Stimulated activated CD4-positive, alpha-beta T cell treated with anti-CD3 and anti-CD28 coated beads, TNF-alpha, amount 100 ng/mL, for 24 hours (primary cell): ENCODE data around the gene DYNLL2.
"Not testable (repeated sequence)": the region's sequence is repeated elsewhere in the genome, so short reads cannot be mapped to it uniquely, and the experiment has no call there.

Source experiments
- DNase-seq, 3 experiments: peaks; one replicate each; pipeline ENCODE4 v3.0.0-alpha.2; 2020; ENCODE audit warnings: low read depth in 3 of 3

The DYNLL2 gene

DNA sequence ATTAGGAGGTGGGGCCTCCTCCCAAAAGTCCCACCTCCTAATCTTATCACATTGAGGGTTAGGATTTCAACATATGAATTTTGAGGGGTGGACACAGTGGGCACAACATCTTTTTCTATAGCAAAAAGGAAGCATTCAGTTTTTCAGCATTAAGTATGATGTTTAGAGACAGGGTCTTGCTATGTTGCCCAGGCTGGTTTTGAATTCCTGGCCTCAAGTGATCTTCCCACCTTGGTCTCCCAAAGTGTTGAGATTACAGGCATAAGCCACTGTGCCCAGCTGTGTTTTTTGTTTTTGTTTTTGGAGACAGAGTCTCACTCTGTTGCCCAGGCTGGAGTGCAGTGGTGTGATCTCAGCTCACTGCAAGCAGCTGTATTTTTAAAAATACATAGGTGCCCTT lies 18.7 kb downstream of the DYNLL2 start:
- DNase-seq = not testable (repeated sequence)

DNA sequence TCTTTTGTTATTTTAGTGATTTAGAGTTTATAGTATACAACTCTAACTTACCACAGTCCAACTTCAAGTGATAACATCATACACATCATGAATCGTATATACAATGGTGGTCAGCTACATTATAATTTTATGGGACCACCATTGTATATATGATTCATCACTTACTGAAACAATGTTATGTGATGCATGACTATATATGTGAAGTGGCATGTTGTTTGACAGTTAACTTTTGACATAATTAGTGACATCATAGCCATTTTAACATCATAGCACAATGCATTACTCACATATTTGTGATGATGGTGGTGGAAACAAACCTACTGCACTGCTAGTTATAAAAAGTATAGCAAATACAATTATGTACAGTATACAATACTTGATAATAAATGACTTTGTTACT lies 21.9 kb downstream of the DYNLL2 start:
- DNase-seq = no peak

DNA sequence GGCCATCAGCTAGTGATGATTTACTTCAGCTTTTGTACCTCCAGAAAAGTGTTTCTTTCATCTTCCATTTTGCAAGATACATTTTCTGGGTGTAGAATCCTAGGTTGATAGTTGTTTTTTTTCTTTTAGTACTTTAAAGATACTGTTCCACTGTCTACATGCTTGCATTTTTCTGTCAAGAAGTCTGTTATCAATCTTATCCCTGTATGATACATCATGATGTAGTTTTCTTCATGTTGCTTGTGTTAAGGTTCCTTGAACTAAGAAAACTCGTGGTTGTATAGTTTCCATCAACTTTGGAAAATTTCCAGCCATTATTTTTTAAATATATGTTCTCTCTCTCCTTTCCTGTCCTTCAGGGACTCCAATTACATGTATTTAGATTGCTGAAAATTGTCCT lies 24.1 kb downstream of the DYNLL2 start:
- DNase-seq = no peak

DNA sequence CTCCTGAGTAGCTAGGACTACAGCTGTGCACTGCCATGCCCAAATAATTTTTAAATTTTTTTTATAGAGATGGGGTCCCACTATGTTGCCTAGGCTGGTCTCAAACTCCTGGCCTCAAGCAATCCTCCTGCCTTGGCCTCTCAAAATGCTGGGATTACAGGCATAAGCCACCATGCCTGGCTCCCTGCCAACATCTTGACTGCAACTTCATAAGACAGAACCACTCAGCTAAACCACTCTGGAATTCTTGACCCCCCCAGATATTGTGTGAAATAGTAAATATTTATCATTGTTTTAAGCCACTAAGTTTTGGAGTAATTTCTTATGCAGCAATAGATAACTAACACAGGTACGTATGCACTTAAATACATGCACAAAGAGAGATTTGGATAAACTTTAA lies 26.0 kb downstream of the DYNLL2 start:
- DNase-seq = no peak

GRCh38 chr17:58110012-58110411 lies 26.8 kb downstream of the DYNLL2 start:
- DNase-seq = no peak

DNA sequence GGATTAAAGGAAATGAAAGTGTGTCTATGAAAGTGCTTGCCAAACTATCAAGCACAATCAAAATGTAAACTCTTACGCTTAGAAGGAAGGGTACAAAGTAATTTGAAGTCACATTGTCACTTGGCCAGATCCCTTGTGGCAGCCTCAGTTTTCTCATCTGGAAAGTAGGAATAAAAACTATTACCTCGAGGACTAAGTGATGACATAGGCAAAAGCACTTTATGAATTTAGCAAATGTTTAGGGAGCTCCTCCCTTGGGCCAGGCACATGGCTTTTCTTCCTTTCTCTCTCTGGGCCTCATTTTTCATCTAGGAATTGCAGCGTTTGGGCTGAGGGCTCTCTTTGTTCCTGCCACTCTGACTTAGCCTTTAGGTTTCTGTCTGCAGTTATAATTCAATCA lies 28.5 kb downstream of the DYNLL2 start:
- DNase-seq = no peak

- DNase-seq = peak; percentile 74 to 83 (median 81)
These were observed 29.9 kb downstream of the DYNLL2 start for GRCh38 chr17:58112970-58113631.

DNA sequence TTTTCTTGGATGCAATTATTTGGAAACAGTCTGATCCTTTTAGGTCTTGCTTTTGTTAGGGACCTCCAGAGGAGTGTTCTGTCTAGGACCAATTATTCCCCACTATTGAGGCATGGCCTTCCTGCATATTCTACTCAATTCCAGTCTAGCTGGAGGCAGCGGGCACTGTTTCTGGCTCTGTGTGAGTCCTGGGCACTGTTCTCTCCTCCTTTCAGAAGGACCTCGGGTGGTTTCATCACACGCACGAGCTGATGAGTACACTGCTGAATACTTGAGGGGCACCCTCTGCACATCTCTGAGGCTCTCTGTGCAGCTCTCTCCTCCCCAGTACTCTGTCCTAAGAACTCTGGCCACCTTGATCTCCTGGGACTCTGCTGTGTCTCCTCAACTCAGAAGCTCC lies 30.7 kb downstream of the DYNLL2 start:
- DNase-seq = no peak

DNA sequence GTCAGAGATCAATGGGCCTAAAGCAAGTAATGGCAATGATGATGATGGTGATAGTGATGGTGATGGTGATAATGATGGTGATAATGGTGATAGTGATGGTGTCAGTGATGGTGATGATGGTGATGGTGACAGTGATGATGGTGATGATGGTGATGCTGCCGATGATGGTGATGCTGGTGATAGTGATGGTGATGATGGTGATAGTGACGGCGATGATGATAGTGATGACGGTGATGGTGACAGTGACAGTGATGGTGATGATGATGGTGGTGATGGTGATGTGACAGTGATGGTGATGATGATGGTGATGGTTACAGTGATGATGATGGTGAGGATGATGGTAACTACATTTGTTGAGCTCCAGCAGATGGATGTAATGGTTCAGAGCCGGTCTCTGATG lies 34.2 kb downstream of the DYNLL2 start:
- DNase-seq = no peak

DNA sequence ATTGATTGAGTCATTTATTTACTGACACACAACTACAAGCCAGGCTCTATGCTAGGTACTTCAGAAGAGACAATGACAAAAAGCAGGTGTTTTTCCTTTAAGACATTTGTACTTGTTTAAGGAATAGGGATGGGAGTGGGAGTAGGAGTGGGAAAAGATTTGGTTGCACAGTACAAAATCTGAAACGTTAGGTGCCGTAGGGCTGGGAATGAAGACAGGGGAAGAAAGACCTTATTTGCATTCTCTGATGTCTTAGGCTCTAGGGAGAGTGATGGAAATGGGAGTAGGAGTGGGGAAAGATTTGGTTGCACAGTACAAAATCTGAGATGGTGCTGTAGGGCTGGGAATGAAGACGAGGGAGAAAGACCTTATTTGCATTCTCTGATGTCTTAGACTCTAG lies 36.3 kb downstream of the DYNLL2 start:
- no peak for DNase-seq

GRCh38 chr17:58120195-58120822 lies 37.1 kb downstream of the DYNLL2 start:
- DNase-seq = peak in 2 of 3 experiments; percentile 9 to 13

DNA sequence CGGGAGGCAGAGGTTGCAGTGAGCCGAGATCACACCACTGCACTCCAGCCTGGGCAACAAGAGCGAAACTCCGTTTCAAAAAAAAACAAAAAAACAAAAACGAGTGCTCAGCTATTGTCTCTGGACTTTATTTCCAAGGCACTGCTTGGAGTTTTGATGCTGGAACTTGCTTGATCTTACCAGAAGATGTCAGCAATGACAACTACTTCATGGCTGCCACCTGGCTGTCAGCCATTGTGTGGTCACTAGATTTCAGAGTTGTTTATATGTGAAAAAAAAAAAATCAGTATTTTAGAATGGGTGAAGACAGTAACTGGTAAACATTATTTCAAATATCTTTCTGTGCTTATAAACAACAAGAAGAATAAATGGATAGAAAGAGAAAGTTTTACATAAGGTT lies 38.7 kb downstream of the DYNLL2 start:
- peak in 1 of 3 experiments; percentile 11 for DNase-seq

GRCh38 chr17:58127846-58128245 lies 44.6 kb downstream of the DYNLL2 start:
- DNase-seq = no peak

- DNase-seq = not testable (repeated sequence)
These were observed 49.5 kb downstream of the DYNLL2 start for GRCh38 chr17:58132697-58133096.

DNA sequence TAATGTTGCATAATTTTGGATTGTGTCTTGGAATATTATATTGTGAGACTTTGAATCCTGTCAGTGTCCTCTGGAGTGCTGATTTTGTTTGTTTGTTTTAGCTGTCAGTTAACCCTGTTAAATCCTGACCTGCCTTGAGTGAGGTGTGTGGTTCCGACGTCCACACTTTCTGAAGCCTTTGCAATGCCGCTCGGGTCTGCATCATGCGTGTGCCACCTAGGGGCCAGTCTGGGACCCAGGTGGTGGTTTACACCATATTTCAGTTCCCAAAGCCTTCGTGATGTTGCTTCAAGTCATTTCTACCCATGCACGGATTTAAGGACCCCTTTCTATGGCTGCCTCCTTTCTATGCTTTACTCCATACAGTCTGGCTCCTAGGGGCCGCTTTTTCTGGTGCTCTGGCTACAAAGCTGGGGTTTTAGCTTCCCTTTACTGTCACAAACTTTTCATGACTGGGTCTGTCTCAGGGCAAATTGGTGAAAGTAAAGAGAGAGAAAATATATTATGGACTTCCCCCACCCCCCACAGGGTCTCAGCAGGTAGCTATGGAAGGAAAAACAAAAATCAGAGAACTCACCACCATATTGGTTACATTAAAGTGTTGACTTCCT lies 53.6 kb downstream of the DYNLL2 start:
- DNase-seq = no peak

DNA sequence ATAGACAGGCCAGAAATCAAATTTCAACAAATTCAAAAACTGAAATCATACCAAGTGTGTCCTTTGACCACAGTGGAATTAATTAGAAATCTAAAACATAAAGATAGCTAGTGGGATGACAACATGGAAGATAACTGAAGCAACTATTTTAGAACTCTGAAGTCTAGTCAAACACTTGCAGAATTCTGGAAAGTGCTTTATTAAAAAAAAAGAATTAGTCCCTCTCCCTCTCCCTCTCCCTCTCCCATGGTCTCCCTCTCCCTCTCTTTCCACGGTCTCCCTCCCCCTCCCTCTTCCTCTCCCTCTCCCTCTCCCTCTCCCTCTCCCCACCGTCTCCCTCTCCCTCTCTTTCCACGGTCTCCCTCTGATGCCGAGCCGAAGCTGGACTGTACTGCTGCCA lies 58.3 kb downstream of the DYNLL2 start:
- DNase-seq = no peak

DNA sequence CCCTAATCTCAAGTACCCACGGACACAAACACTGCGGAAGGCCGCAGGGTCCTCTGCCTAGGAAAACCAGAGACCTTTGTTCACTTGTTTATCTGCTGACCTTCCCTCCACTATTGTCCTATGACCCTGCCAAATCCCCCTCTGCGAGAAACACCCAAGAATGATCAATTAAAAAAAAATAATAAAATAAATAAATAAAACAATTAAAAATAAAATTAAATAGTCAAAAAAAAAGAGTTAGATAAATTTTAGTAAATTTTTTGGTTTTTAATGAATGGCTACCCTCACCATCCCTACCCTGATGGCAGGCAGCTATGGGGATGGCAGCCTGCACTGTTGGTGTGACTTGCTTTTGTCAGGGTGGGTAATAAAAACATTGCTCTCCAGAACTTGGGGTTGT lies 60.1 kb downstream of the DYNLL2 start:
- not testable (repeated sequence) for DNase-seq

DNA sequence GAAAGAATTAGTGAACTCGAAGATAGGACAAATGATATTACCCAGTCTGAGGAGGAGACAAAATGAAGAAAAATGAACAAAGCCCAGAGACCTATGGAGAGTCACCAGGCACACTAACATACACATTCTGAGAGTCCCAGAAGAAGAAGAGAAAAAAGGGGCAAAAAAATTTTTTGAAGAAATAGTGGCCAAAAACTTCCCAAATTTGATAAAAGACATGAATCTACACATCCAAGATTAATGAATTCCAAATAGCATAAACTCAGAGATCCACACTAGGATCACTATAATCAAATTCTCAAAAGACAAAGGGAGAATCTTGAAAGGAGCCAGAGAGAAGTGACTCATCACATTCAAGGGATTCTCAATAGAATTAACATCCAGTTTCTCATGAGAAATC lies 61.6 kb downstream of the DYNLL2 start:
- DNase-seq = no peak
